Measurements from ENCODE around the gene SLC43A2.

GRCh38 chr17:1571341-1571704 lies 57.3 kb downstream of the SLC43A2 start:
- TF ChIP-seq CTCF (IDR thresholded peaks at IDR 0.05) (no peak), POLR2AphosphoS5 (IDR thresholded peaks at IDR 0.05) (no peak), POLR2A (IDR thresholded peaks at IDR 0.05) (no peak), EP300 (IDR thresholded peaks at IDR 0.05; ENCODE audit: low read depth) (no peak)

Data from transverse colon (tissue), 4 donors.